Body of pancreas (tissue), 4 donors: ENCODE data around the gene CTSS.

Experiments used
- POLR2A ChIP-seq, 3 donors: fragments of 450-650 bp; IDR thresholded peaks; one replicate each; pipeline ENCODE4 v1.6.1; 2016; ENCODE audit warnings: antibody characterized with exemption in 3 of 3, mild to moderate bottlenecking in 2 of 3
- TF ChIP-seq, protein P1 (sequence below), 7 experiments: fragments of 450-650 bp in 4 of 7; fragments of 200-600 bp in 3 of 7; sonication (generic) in 3 of 7; IDR thresholded peaks; one replicate each; pipeline ENCODE4 v1.5.1; 2016 to 2019; ENCODE audit warnings: antibody characterized with exemption in 7 of 7

GRCh38 chr1:150807249-150808023, 41.9 kb upstream of the CTSS start:
- TF ChIP-seq, protein P1, sequence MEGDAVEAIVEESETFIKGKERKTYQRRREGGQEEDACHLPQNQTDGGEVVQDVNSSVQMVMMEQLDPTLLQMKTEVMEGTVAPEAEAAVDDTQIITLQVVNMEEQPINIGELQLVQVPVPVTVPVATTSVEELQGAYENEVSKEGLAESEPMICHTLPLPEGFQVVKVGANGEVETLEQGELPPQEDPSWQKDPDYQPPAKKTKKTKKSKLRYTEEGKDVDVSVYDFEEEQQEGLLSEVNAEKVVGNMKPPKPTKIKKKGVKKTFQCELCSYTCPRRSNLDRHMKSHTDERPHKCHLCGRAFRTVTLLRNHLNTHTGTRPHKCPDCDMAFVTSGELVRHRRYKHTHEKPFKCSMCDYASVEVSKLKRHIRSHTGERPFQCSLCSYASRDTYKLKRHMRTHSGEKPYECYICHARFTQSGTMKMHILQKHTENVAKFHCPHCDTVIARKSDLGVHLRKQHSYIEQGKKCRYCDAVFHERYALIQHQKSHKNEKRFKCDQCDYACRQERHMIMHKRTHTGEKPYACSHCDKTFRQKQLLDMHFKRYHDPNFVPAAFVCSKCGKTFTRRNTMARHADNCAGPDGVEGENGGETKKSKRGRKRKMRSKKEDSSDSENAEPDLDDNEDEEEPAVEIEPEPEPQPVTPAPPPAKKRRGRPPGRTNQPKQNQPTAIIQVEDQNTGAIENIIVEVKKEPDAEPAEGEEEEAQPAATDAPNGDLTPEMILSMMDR (IDR thresholded peaks at IDR 0.05): no peak
- no peak for TF ChIP-seq POLR2A (IDR thresholded peaks at IDR 0.05)
